CD4-positive, alpha-beta T cell (primary cell): ENCODE data around the gene ADGRB3. TPM values are rescaled to one million over a fixed set of nuclear protein-coding genes. Genes with fewer than 3 reads are reported as not detected.

Source experiments
- ATAC-seq: fragments of 200-7000 bp; cut with Tn5 transposase; one replicate; pipeline ENCODE4 v1.10.0; 2022; ENCODE audit warnings: mild to moderate bottlenecking; ENCODE audit not compliant: poor library complexity
- CTCF ChIA-PET: fragments of 350-600 bp; sonication (Branson Sonifier 250); formaldehyde crosslinking; loops from one replicate; lab custom pipeline; 2021; ENCODE audit warnings: antibody characterized with exemption, inconsistent platforms; lab: Charles Lee
- POLR2A ChIA-PET: fragments of 350-600 bp; sonication (Branson Sonifier 250); formaldehyde crosslinking; loops from one replicate; lab custom pipeline; 2021; ENCODE audit warnings: antibody characterized with exemption, inconsistent platforms; lab: Charles Lee
- DNase-seq, 14 experiments: peaks; one replicate each; pipeline ENCODE4 v3.0.0-alpha.2; 2013 to 2020; ENCODE audit warnings: mixed read lengths in 2 of 14
- H3K27ac ChIP-seq, 2 donors: one replicate each; pipeline versions ENCODE4 v1.5.1 to v1.7.0; 2013; ENCODE audit warnings: low read length in 2 of 2, low read depth in 1 of 2, mild to moderate bottlenecking in 1 of 2
- H3K27me3 ChIP-seq, 2 experiments: 1 replicate in 1 of 2; 2 replicates in 1 of 2; pipeline versions ENCODE4 v1.6.1 to v1.7.0; 2013; ENCODE audit warnings: low read length in 2 of 2, control low read depth in 1 of 2, mild to moderate bottlenecking in 1 of 2, moderate library complexity in 1 of 2; ENCODE audit not compliant: insufficient read depth in 2 of 2, control insufficient read depth in 1 of 2
- H3K36me3 ChIP-seq: one replicate; pipeline ENCODE4 v1.6.1; 2013; ENCODE audit warnings: low read length, control low read depth; ENCODE audit not compliant: insufficient read depth
- H3K4me1 ChIP-seq: one replicate; pipeline ENCODE4 v1.6.1; 2013; ENCODE audit warnings: low read length, control low read depth; ENCODE audit not compliant: insufficient read depth
- H3K4me3 ChIP-seq: one replicate; pipeline ENCODE4 v1.5.1; 2013; ENCODE audit warnings: mild to moderate bottlenecking, low read length, moderate library complexity
- H3K9me3 ChIP-seq, 2 experiments: 1 replicate in 1 of 2; 2 replicates in 1 of 2; pipeline versions ENCODE4 v1.6.1 to v1.7.0; 2013; ENCODE audit warnings: low read length in 2 of 2, mild to moderate bottlenecking in 2 of 2, control low read depth in 1 of 2, moderate library complexity in 1 of 2; ENCODE audit not compliant: control insufficient read depth in 1 of 2, insufficient read depth in 1 of 2
- H3K27ac Mint-ChIP-seq: one replicate; pipeline ENCODE4 v1.8.0; 2020; ENCODE audit warnings: mixed read lengths
- H3K27me3 Mint-ChIP-seq: one replicate; pipeline ENCODE4 v1.8.0; 2021; ENCODE audit warnings: mixed read lengths
- H3K36me3 Mint-ChIP-seq: one replicate; pipeline ENCODE4 v1.8.0; 2021; ENCODE audit warnings: low read depth, mixed read lengths
- H3K4me1 Mint-ChIP-seq: one replicate; pipeline ENCODE4 v1.8.0; 2021; ENCODE audit warnings: low read depth, mixed read lengths
- H3K4me3 Mint-ChIP-seq: one replicate; pipeline ENCODE4 v1.8.0; 2020; ENCODE audit warnings: mild to moderate bottlenecking, mixed read lengths
- H3K9me3 Mint-ChIP-seq: one replicate; pipeline ENCODE4 v1.8.0; 2020; ENCODE audit warnings: mixed read lengths
- intact Hi-C, 2 experiments: fragments of 100-400 bp; cut with DNase I in 1 of 2; cut with micrococcal nuclease in 1 of 2; formaldehyde crosslinking; loops; one replicate each; pipeline versions ENCODE4 v1.15.1 to v1.9.0; 2023 to 2025; cut with DNase I, micrococcal nuclease
- total RNA-seq, 174 experiments: library from RNA in 2 of 174; stranded (reverse) in 2 of 174; gene quantifications; one replicate each; pipeline ENCODE4 v1.2.3 and lab custom pipeline; 2021 to 2026
- TF ChIP-seq, protein P1 (sequence below): fragments of 200-600 bp; IDR thresholded peaks from one replicate; pipeline ENCODE4 v1.8.0; 2022; ENCODE audit warnings: antibody characterized with exemption, mild to moderate bottlenecking

Gene ADGRB3
- total RNA-seq, 2 experiments from 2014 or later = not detected

GRCh38 chr6:68641172-68641571 lies 6.1 kb downstream of the ADGRB3 start:
- Histone ChIP-seq H3K4me3 (no peak overlapping the region), H3K9me3 (peaks cover 0 to 4% of the 10 kb centered on the region in 2 experiments), H3K27ac (no peak overlapping the region), H3K27me3 (peaks cover 4 to 18% of the 10 kb centered on the region in 2 experiments), H3K36me3 (no peaks in the 10 kb centered on the region), H3K4me1 (peaks cover 2% of the 10 kb centered on the region)
- Mint-ChIP-seq H3K36me3 (no peaks in the 10 kb centered on the region), H3K27ac (no peak overlapping the region), H3K9me3 (no peaks in the 10 kb centered on the region), H3K27me3 (peaks cover 37% of the 10 kb centered on the region), H3K4me3 (no peak overlapping the region), H3K4me1 (peaks cover 6% of the 10 kb centered on the region)
- ChIA-PET CTCF (no interaction called here), POLR2A (no interaction called here)
- DNase-seq (no peak), ATAC-seq (no peak)
- intact Hi-C loops = no loop called here
- TF ChIP-seq, protein P1, sequence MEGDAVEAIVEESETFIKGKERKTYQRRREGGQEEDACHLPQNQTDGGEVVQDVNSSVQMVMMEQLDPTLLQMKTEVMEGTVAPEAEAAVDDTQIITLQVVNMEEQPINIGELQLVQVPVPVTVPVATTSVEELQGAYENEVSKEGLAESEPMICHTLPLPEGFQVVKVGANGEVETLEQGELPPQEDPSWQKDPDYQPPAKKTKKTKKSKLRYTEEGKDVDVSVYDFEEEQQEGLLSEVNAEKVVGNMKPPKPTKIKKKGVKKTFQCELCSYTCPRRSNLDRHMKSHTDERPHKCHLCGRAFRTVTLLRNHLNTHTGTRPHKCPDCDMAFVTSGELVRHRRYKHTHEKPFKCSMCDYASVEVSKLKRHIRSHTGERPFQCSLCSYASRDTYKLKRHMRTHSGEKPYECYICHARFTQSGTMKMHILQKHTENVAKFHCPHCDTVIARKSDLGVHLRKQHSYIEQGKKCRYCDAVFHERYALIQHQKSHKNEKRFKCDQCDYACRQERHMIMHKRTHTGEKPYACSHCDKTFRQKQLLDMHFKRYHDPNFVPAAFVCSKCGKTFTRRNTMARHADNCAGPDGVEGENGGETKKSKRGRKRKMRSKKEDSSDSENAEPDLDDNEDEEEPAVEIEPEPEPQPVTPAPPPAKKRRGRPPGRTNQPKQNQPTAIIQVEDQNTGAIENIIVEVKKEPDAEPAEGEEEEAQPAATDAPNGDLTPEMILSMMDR = no peak

DNA sequence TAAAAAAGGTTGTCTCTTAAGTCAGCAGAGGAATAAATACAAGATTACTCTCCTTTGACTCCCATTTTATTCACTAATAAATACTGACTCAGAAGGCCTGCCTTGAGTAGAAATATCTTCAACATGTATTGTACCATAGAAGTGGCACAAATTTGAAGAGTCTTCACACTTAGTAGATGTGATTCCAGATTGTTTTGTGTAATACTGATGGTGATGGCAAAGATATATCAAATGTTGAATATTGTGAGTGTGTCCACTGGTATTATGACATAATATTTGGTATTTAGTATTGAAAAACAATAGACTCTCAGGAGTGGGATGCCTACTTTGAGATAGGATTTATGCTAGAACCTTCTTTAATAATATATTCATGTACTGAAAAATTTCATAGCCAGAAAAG lies 7.0 kb downstream of the ADGRB3 start:
- Mint-ChIP-seq H3K9me3 (no peaks in the 10 kb centered on the region), H3K27me3 (peaks cover 29% of the 10 kb centered on the region), H3K36me3 (no peaks in the 10 kb centered on the region), H3K4me3 (no peak overlapping the region), H3K27ac (no peak overlapping the region), H3K4me1 (peaks cover 3% of the 10 kb centered on the region)
- TF ChIP-seq, protein P1 = no peak
- H3K9me3 ChIP-seq = peaks cover 0 to 4% of the 10 kb centered on the region in 2 experiments
- H3K4me3 ChIP-seq = no peak overlapping the region
- no peak overlapping the region for H3K27ac ChIP-seq
- POLR2A ChIA-PET = no interaction called here
- intact Hi-C loops = no loop called here
- no peaks in the 10 kb centered on the region for H3K36me3 ChIP-seq
- no peak for DNase-seq
- no peaks in the 10 kb centered on the region for H3K4me1 ChIP-seq
- peaks cover 0 to 11% of the 10 kb centered on the region in 2 experiments for H3K27me3 ChIP-seq
- ATAC-seq = no peak
- CTCF ChIA-PET = no interaction called here

- no peak for DNase-seq
- H3K27ac ChIP-seq = no peak overlapping the region
- no peaks in the 10 kb centered on the region for H3K36me3 Mint-ChIP-seq
- H3K9me3 ChIP-seq = peaks cover 0 to 4% of the 10 kb centered on the region in 2 experiments
- H3K4me3 ChIP-seq = no peak overlapping the region
- no peaks in the 10 kb centered on the region for H3K9me3 Mint-ChIP-seq
- no peak overlapping the region for H3K4me3 Mint-ChIP-seq
- H3K27me3 Mint-ChIP-seq = peaks cover 20% of the 10 kb centered on the region
- intact Hi-C loops = no loop called here
- ATAC-seq = no peak
- POLR2A ChIA-PET = no interaction called here
- H3K4me1 Mint-ChIP-seq = no peaks in the 10 kb centered on the region
- TF ChIP-seq, protein P1 = no peak
- H3K36me3 ChIP-seq = no peaks in the 10 kb centered on the region
- peaks cover 0 to 2% of the 10 kb centered on the region in 2 experiments for H3K27me3 ChIP-seq
- CTCF ChIA-PET = no interaction called here
- H3K4me1 ChIP-seq = no peaks in the 10 kb centered on the region
- no peak overlapping the region for H3K27ac Mint-ChIP-seq
Measured at GRCh38 chr6:68642977-68643376, 7.9 kb downstream of the ADGRB3 start.
